K562 (cell line): Measurements from ENCODE around the gene STX2. TPM values are rescaled to one million over a fixed set of nuclear protein-coding genes. Genes with fewer than 3 reads are reported as not detected.

Experiments
- ATAC-seq: fragments of 200-7000 bp; cut with Tn5 transposase; 3 replicates; pipeline ENCODE4 v1.9.1; 2020; ENCODE audit warnings: moderate library complexity
- BruUV-seq: library from RNA; stranded (reverse); fragments of 400-500 nt; replicated peaks from 2 replicates; lab custom pipeline; 2021; lab: Mats Ljungman, UMichigan
- CTCF ChIA-PET: fragments of 300-600 bp; formaldehyde crosslinking; extraction: SDS; loops from one replicate; lab custom pipeline; 2021; ENCODE audit warnings: low intra/inter-chr PET ratio; lab: Yijun Ruan, JAX
- POLR2A ChIA-PET: fragments of 300-600, 350-650 bp; sonication (Branson Sonifier 250); formaldehyde crosslinking; extraction: SDS; loops from one replicate; lab custom pipeline; 2021; ENCODE audit warnings: antibody characterized with exemption, inconsistent platforms; lab: Yijun Ruan, JAX
- DNase-seq, 4 experiments: peaks; one replicate each; pipeline versions ENCODE4 v3.0.0 to v3.0.0-alpha.2; 2011 to 2018; ENCODE audit warnings: low spot score in 3 of 4, mixed read lengths in 3 of 4; ENCODE audit errors: extremely low read depth in 1 of 4
- FAIRE-seq: peaks from 2 replicates; lab custom pipeline; 2011; peaks lifted over from hg19 to GRCh38; lab: Jason Lieb, UNC
- H2AFZ ChIP-seq: 2 replicates; pipeline ENCODE4 v1.6.0; 2011; ENCODE audit warnings: low read depth, low read length, control low read depth, inconsistent platforms
- H3K27ac ChIP-seq: fragments of 200-600 bp; 3 replicates; pipeline ENCODE4 v1.8.0; 2011; ENCODE audit warnings: low read depth, mild to moderate bottlenecking, control low read depth, inconsistent platforms, low read length, moderate library complexity, mixed read lengths; ENCODE audit errors: extremely low read depth
- H3K27me3 ChIP-seq, 2 experiments: fragments of 300-600 bp in 1 of 2; 2 replicates in 1 of 2; 3 replicates in 1 of 2; pipeline versions ENCODE4 v1.6.0 to v1.8.0; 2011; ENCODE audit warnings: inconsistent platforms in 2 of 2, low read length in 2 of 2, mild to moderate bottlenecking in 1 of 2, mixed read lengths in 1 of 2, moderate library complexity in 1 of 2; ENCODE audit not compliant: control insufficient read depth in 2 of 2, insufficient read depth in 2 of 2
- H3K36me3 ChIP-seq: fragments of 300-600 bp; 3 replicates; pipeline ENCODE4 v1.8.0; 2011; ENCODE audit warnings: mild to moderate bottlenecking, low read length, inconsistent platforms; ENCODE audit not compliant: control insufficient read depth, insufficient read depth
- H3K4me1 ChIP-seq, 2 experiments: fragments of 200-600 bp in 1 of 2; replicated peaks in 1 of 2; 2 replicates in 1 of 2; 3 replicates in 1 of 2; pipeline versions ENCODE4 v1.5.1 to v1.8.0; 2011; ENCODE audit warnings: inconsistent platforms in 2 of 2, low read length in 2 of 2, mild to moderate bottlenecking in 1 of 2, mixed read lengths in 1 of 2, moderate library complexity in 1 of 2; ENCODE audit not compliant: control insufficient read depth in 2 of 2, insufficient read depth in 2 of 2
- H3K4me2 ChIP-seq: 2 replicates; pipeline ENCODE4 v1.6.1; 2011; ENCODE audit warnings: low read length, control low read depth, inconsistent platforms, mixed read lengths; ENCODE audit not compliant: insufficient read depth
- H3K4me3 ChIP-seq: fragments of 200-600 bp; sonication (generic), shearing (Covaris generic); 2 replicates; pipeline ENCODE4 v1.5.1; 2016; ENCODE audit warnings: control low read depth, inconsistent platforms
- H3K79me2 ChIP-seq: fragments of 200-600 bp; 3 replicates; pipeline ENCODE4 v1.8.0; 2011; ENCODE audit warnings: low read length, inconsistent platforms; ENCODE audit not compliant: control insufficient read depth, insufficient read depth
- H3K9ac ChIP-seq, 2 experiments: 2 replicates each; pipeline versions ENCODE4 v1.6.0 to v1.6.1; 2011; ENCODE audit warnings: low read depth in 2 of 2, low read length in 2 of 2, control low read depth in 1 of 2, inconsistent platforms in 1 of 2, mild to moderate bottlenecking in 1 of 2, mixed read lengths in 1 of 2; ENCODE audit not compliant: insufficient read depth in 1 of 2
- H3K9me1 ChIP-seq: one replicate; pipeline ENCODE4 v1.6.0; 2011; ENCODE audit warnings: inconsistent platforms, mild to moderate bottlenecking, low read length, moderate library complexity; ENCODE audit not compliant: control insufficient read depth, insufficient read depth
- H3K9me3 ChIP-seq: replicated peaks from 2 replicates; pipeline ENCODE4 v1.5.1; 2011; ENCODE audit warnings: low read depth, low read length, inconsistent platforms; ENCODE audit not compliant: control insufficient read depth, insufficient read depth
- H4K20me1 ChIP-seq: replicated peaks from 2 replicates; pipeline ENCODE4 v1.6.1; 2011; ENCODE audit warnings: low read length, inconsistent platforms, mixed read lengths; ENCODE audit not compliant: control insufficient read depth, insufficient read depth
- BHLHE40 ChIP-seq: IDR thresholded peaks from 2 replicates; pipeline ENCODE4 v1.6.1; 2011; ENCODE audit warnings: low read length, improper control_type of control experiment
- HDAC1 ChIP-seq, 2 experiments: fragments of 450-650 bp; IDR thresholded peaks; 2 replicates each; pipeline ENCODE4 v1.6.1; 2016 to 2017; ENCODE audit warnings: inconsistent platforms in 1 of 2, mild to moderate bottlenecking in 1 of 2, moderate library complexity in 1 of 2
- MCM3 ChIP-seq: fragments of 450-650 bp; IDR thresholded peaks from 2 replicates; pipeline ENCODE4 v1.6.1; 2016
- NCOR1 ChIP-seq: fragments of 450-650 bp; IDR thresholded peaks from 2 replicates; pipeline ENCODE4 v1.6.1; 2016; ENCODE audit warnings: mild to moderate bottlenecking, moderate library complexity
- PTTG1 ChIP-seq: fragments of 450-650 bp; IDR thresholded peaks from 2 replicates; pipeline ENCODE4 v1.6.1; 2016; ENCODE audit warnings: low read depth, mild to moderate bottlenecking, missing genetic modification characterization, missing compliant biosample characterization
- RBM17 ChIP-seq: fragments of 200-400 bp; formaldehyde crosslinking; IDR thresholded peaks from 2 replicates; pipeline ENCODE4 v1.6.1; 2017; ENCODE audit warnings: low read depth, mild to moderate bottlenecking, low read length, borderline replicate concordance
- RFX1 ChIP-seq: fragments of 450-650 bp; IDR thresholded peaks from 2 replicates; pipeline ENCODE4 v1.6.1; 2016; ENCODE audit warnings: mild to moderate bottlenecking, moderate library complexity
- SOX6 ChIP-seq: fragments of 450-650 bp; IDR thresholded peaks from 2 replicates; pipeline ENCODE4 v1.6.1; 2014; ENCODE audit warnings: mild to moderate bottlenecking
- ZC3H11A ChIP-seq: IDR thresholded peaks from 2 replicates; pipeline ENCODE4 v1.6.1; 2012; ENCODE audit warnings: low read depth, low read length, improper control_type of control experiment
- ZC3H4 ChIP-seq: sonication (generic); formaldehyde crosslinking; IDR thresholded peaks from 2 replicates; pipeline ENCODE4 v1.9.0; 2021; ENCODE audit warnings: missing genetic modification reagents, borderline replicate concordance
- ZNF436 ChIP-seq: fragments of 250-450, 450-650 bp; sonication (Bioruptor Pico); formaldehyde crosslinking; IDR thresholded peaks from 2 replicates; pipeline ENCODE4 v1.7.0; 2020; ENCODE audit warnings: mild to moderate bottlenecking
- WGBS: fragments of 100-300 bp; shearing (Covaris generic); methylation state at CpG from one replicate; pipeline ENCODE4 v1.1.6; 2016; ENCODE audit warnings: low coverage, mixed read lengths; ENCODE audit not compliant: insufficient coverage; ENCODE audit errors: missing lambda C conversion rate; 5-methylcytosine and 5-hydroxymethylcytosine counted together
- in situ Hi-C: fragments of 300-500 bp; cut with MboI; formaldehyde crosslinking; loops from 4 replicates; pipeline ENCODE4 v1.15.0; 2018; ENCODE audit warnings: inconsistent platforms, mixed read lengths
- intact Hi-C: fragments of 100-400 bp; cut with micrococcal nuclease; formaldehyde crosslinking; loops from 2 replicates; pipeline ENCODE4 v1.14.2; 2022
- polyA plus RNA-seq, 8 experiments: library from polyadenylated mRNA; depleted of rRNA in 4 of 8; stranded (reverse) in 5 of 8; unstranded in 3 of 8; fragments of >200 nt; fragmentation: Nextera tagmentation in 2 of 8; fragmentation: Illumina TruSeq in 1 of 8; extraction: Ambion mirVana in 2 of 8; extraction: Trizol in 1 of 8; gene quantifications; 2 replicates each; pipeline versions ENCODE4 v1.2.1 to v1.2.3, GENCODE V29; 2011 to 2014; ENCODE audit warnings: inconsistent platforms in 1 of 8, missing spikeins in 1 of 8
- total RNA-seq, 7 experiments: library from RNA; depleted of rRNA in 6 of 7; stranded (reverse); fragments of >200 nt in 6 of 7; fragmentation: Illumina TruSeq in 2 of 7; extraction: Trizol in 2 of 7; gene quantifications; 2 replicates each; pipeline versions ENCODE4 v1.2.1 to v1.2.3, GENCODE V29; 2011 to 2021; ENCODE audit warnings: low replicate concordance in 1 of 7
- TF ChIP-seq, protein P1 (sequence below): sonication (generic); formaldehyde crosslinking; IDR thresholded peaks from 2 replicates; pipeline ENCODE4 v1.8.1; 2022; ENCODE audit warnings: missing genetic modification reagents
- TF ChIP-seq, protein P2 (sequence below): fragments of 450-650 bp; IDR thresholded peaks from 2 replicates; pipeline ENCODE4 v1.6.1; 2017; ENCODE audit warnings: antibody characterized with exemption, mild to moderate bottlenecking
- TF ChIP-seq, protein P3 (sequence below): fragments of 250-450 bp; sonication (Bioruptor Pico); IDR thresholded peaks from 2 replicates; pipeline ENCODE4 v1.9.0; 2021; ENCODE audit warnings: mild to moderate bottlenecking
- TF ChIP-seq, protein P4 (sequence below): sonication (generic); formaldehyde crosslinking; IDR thresholded peaks from 2 replicates; pipeline ENCODE4 v1.8.0; 2022; ENCODE audit warnings: mild to moderate bottlenecking, missing genetic modification reagents

STX2 gene
- total and polyA plus RNA-seq, 9 of the 15 experiments (the other 6 are each of a cell fraction or from before 2014, with no cell fraction given), result 22.2 to 54.6 (median 30.8) TPM

DNA sequence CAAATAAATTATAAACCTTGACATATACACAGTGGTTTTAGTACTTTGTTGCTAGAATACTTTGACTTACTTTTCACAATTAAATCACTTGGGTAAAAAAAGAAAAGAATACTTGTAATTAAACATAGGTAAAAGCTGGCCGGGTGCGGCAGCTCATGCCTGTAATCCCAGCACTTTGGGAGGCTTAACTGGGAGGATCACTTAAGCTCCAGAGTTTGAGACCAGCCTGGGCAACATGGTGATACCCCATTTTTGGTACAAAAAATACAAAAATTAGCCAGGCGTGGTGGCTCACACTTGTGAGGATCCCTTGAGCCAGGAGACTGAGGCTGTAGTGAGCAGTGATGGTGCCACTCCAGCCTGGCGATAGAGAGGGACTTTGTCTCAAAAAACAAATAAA, 7.8 kb downstream of the STX2 start (continued):
- TF ChIP-seq, protein P1, sequence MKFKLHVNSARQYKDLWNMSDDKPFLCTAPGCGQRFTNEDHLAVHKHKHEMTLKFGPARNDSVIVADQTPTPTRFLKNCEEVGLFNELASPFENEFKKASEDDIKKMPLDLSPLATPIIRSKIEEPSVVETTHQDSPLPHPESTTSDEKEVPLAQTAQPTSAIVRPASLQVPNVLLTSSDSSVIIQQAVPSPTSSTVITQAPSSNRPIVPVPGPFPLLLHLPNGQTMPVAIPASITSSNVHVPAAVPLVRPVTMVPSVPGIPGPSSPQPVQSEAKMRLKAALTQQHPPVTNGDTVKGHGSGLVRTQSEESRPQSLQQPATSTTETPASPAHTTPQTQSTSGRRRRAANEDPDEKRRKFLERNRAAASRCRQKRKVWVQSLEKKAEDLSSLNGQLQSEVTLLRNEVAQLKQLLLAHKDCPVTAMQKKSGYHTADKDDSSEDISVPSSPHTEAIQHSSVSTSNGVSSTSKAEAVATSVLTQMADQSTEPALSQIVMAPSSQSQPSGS, result no peak
- no peak for TF ChIP-seq MCM3
- TF ChIP-seq, all 486 proteins: peak for 0

DNA sequence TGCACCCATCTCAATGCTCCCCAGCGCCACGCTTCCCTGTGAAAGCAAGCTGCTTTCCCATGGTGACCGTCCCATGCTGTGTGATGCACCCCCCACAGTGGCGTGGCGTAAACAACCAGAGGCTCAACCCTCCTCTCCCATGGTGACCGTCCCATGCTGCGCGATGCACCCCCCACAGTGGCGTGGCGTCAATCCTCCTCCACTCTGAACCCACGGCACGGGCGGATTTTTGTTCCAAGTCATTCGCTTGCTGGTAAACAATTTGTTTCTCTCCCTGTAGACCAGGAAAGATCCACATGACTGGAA, 8.9 kb downstream of the STX2 start:
- H3K9me3 ChIP-seq, result no peaks in the 10 kb centered on the region; the same call in 1 of the 2 replicates
- no peaks in the 10 kb centered on the region for H4K20me1 ChIP-seq
- intact Hi-C loops (loop anchor here (10.0 kb wide), 1 partner anchor 525 kb away; no protein-coding TSS in a partner anchor), in situ Hi-C loops (no loop called here)
- peaks cover 61 to 69% of the 10 kb centered on the region in 2 experiments; a peak in 4 of 5 replicates for H3K4me1 ChIP-seq
- 16% methylated on average over 14 of the region's 14 CpGs for WGBS
- H3K79me2 ChIP-seq, result peaks cover 86% of the 10 kb centered on the region
- H3K27ac ChIP-seq, result peak overlapping the region; percentile 15; the same call in 1 of the 3 replicates
- no peaks in the 10 kb centered on the region for H3K9me1 ChIP-seq
- CTCF ChIA-PET, result no interaction called here
- POLR2A ChIA-PET, result interaction anchor here (0.8 to 2.1 kb wide), 2 partner anchors 41 to 44 kb away, joined by 3 to 9 read pairs; no protein-coding TSS in a partner anchor
- peak; percentile 50 for ATAC-seq
- BruUV-seq, result no TSS peak
- H3K27me3 ChIP-seq, result no peaks in the 10 kb centered on the region
- H3K4me3 ChIP-seq, result no peak overlapping the region
- H2AFZ ChIP-seq, result no peak overlapping the region
- peak overlapping the region; percentile 30 to 86 for H3K9ac ChIP-seq
- DNase-seq, result peak; percentile 40 to 67 (median 49)
- no peak for FAIRE-seq
- peaks cover 14% of the 10 kb centered on the region; the same call in 1 of the 3 replicates for H3K36me3 ChIP-seq
- peak overlapping the region; percentile 64 for H3K4me2 ChIP-seq
- TF ChIP-seq ZC3H4, result no peak
- peak; percentile 57; the same call in 1 of the 2 replicates for TF ChIP-seq RFX1
- TF ChIP-seq ZC3H11A, result no peak
- TF ChIP-seq, protein P2, sequence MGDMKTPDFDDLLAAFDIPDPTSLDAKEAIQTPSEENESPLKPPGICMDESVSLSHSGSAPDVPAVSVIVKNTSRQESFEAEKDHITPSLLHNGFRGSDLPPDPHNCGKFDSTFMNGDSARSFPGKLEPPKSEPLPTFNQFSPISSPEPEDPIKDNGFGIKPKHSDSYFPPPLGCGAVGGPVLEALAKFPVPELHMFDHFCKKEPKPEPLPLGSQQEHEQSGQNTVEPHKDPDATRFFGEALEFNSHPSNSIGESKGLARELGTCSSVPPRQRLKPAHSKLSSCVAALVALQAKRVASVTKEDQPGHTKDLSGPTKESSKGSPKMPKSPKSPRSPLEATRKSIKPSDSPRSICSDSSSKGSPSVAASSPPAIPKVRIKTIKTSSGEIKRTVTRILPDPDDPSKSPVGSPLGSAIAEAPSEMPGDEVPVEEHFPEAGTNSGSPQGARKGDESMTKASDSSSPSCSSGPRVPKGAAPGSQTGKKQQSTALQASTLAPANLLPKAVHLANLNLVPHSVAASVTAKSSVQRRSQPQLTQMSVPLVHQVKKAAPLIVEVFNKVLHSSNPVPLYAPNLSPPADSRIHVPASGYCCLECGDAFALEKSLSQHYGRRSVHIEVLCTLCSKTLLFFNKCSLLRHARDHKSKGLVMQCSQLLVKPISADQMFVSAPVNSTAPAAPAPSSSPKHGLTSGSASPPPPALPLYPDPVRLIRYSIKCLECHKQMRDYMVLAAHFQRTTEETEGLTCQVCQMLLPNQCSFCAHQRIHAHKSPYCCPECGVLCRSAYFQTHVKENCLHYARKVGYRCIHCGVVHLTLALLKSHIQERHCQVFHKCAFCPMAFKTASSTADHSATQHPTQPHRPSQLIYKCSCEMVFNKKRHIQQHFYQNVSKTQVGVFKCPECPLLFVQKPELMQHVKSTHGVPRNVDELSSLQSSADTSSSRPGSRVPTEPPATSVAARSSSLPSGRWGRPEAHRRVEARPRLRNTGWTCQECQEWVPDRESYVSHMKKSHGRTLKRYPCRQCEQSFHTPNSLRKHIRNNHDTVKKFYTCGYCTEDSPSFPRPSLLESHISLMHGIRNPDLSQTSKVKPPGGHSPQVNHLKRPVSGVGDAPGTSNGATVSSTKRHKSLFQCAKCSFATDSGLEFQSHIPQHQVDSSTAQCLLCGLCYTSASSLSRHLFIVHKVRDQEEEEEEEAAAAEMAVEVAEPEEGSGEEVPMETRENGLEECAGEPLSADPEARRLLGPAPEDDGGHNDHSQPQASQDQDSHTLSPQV, result no peak
- TF ChIP-seq BHLHE40, result 0 out of 2 replicates have a peak, but pooled peaks have one; percentile 28
- TF ChIP-seq PTTG1, result no peak
- TF ChIP-seq RBM17, result no peak
- TF ChIP-seq, protein P3, sequence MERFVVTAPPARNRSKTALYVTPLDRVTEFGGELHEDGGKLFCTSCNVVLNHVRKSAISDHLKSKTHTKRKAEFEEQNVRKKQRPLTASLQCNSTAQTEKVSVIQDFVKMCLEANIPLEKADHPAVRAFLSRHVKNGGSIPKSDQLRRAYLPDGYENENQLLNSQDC (CRISPR knock-in tag), result no peak
- TF ChIP-seq, protein P4, sequence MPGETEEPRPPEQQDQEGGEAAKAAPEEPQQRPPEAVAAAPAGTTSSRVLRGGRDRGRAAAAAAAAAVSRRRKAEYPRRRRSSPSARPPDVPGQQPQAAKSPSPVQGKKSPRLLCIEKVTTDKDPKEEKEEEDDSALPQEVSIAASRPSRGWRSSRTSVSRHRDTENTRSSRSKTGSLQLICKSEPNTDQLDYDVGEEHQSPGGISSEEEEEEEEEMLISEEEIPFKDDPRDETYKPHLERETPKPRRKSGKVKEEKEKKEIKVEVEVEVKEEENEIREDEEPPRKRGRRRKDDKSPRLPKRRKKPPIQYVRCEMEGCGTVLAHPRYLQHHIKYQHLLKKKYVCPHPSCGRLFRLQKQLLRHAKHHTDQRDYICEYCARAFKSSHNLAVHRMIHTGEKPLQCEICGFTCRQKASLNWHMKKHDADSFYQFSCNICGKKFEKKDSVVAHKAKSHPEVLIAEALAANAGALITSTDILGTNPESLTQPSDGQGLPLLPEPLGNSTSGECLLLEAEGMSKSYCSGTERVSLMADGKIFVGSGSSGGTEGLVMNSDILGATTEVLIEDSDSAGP (CRISPR knock-in tag), result no peak
- 0 out of 4 replicates have a peak, but pooled peaks of 1 of the 2 experiments have one; percentile 38 for TF ChIP-seq HDAC1 (IDR thresholded peaks at IDR 0.05)
- TF ChIP-seq ZNF436, result no peak
- no peak for TF ChIP-seq SOX6
- TF ChIP-seq NCOR1, result no peak
